CD4-positive, alpha-beta T cell treated with Interferon alpha-2 for 1 hour (primary cell): ENCODE results near the gene DCXR.

Source experiments
- DNase-seq, 2 donors: peaks; one replicate each; pipeline ENCODE4 v3.0.0-alpha.2; 2020 to 2022

The DCXR gene

GRCh38 chr17:82036634-82037091 is 834 bp downstream of the DCXR start:
- DNase-seq, result peak in 1 of 2 donors; percentile 6

GRCh38 chr17:82035956-82036633 is 1.4 kb downstream of the DCXR start:
- DNase-seq, result no peak

- DNase-seq, result no peak
These were observed 2.0 kb downstream of the DCXR start for GRCh38 chr17:82035488-82035887.

- no peak for DNase-seq
These were observed 3.0 kb downstream of the DCXR start for GRCh38 chr17:82034371-82035011.

GRCh38 chr17:82033359-82034085 is 4.0 kb downstream of the DCXR start:
- DNase-seq, result no peak

- peak in 1 of 2 donors; percentile 49 for DNase-seq
These were observed 5.4 kb downstream of the DCXR start for GRCh38 chr17:82031885-82032627.

- no peak for DNase-seq
These were observed 6.1 kb downstream of the DCXR start, which contains the start of gene RAC3 for GRCh38 chr17:82031303-82031884. Gene RAC3 (plus strand): TSS chr17:82031678. CDS start chr17:82031762, 84 bp downstream.

GRCh38 chr17:82030470-82031302 is 6.8 kb downstream of the DCXR start:
- DNase-seq, result peak; percentile 79 to 86

GRCh38 chr17:82029990-82030469 is 7.5 kb downstream of the DCXR start:
- no peak for DNase-seq

GRCh38 chr17:82029391-82029790 is 8.1 kb downstream of the DCXR start:
- DNase-seq, result no peak

- DNase-seq, result no peak
These were observed 8.5 kb downstream of the DCXR start for GRCh38 chr17:82028966-82029365.

GRCh38 chr17:82028246-82028645 is 9.3 kb downstream of the DCXR start:
- no peak for DNase-seq

GRCh38 chr17:82025401-82026107 is 11.9 kb downstream of the DCXR start:
- no peak for DNase-seq

GRCh38 chr17:82024859-82025258 is 12.6 kb downstream of the DCXR start:
- DNase-seq, result no peak

GRCh38 chr17:82023447-82024241 is 13.9 kb downstream of the DCXR start:
- no peak for DNase-seq

GRCh38 chr17:82022981-82023446 is 14.5 kb downstream of the DCXR start, which contains the start of gene LRRC45:
Gene LRRC45 (plus strand): TSS chr17:82023305. CDS start chr17:82023644, 339 bp downstream.
- peak; percentile 100 for DNase-seq

GRCh38 chr17:82022310-82022980 is 15.1 kb downstream of the DCXR start, which contains the start of gene CENPX:
Gene CENPX (minus strand): TSS chr17:82022878. CDS start chr17:82022861, 17 bp downstream.
- DNase-seq, result no peak

GRCh38 chr17:82021900-82022309 is 15.6 kb downstream of the DCXR start:
- DNase-seq, result no peak
